Measurements from ENCODE around the gene CYP11A1. TPM values are rescaled to one million over a fixed set of nuclear protein-coding genes. Genes with fewer than 3 reads are reported as not detected.

CYP11A1 gene
- polyA plus RNA-seq, 2 of the 4 experiments (the other 2 are of a cell fraction) = 0.06 TPM; not detected in 1

DNA sequence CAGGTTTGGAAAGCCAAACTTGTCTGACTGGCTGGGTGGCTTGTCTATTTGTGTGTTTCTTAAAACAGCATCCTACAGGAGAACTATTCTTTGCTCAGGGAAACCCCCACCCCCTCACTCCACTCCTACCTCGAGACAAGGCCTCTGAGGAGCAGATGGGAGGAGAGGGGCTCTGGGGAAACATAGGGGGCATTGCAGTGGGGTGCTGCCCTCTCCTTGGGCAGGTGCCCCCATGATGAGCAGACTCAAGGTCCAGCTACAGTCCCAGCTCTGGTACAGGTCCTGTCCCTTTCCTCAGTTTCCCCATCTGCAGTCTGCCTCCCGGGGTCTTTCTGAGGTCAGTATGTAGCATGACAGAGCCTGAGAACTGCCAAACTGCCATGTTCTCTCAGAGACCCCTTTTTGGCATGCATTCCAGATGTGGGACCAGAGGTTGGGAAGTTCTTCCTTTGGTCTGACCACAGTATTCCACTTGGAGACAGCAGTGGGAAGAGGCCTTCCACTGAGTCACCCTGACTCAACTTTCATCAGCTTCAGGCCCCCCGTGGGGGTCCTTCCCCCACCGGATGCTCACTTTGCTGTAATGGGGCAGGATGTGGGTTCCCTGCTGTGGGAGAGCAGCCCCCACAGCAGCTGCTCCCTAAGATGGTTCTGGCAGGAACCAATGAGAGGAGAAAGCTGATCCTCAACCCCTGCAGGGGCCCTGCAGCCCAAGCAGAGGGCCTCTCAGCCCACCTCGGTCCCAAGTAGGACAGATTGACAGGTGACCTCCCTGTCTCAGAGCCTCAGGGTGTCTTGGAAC, 32.3 kb upstream of the CYP11A1 start:
- ChIA-PET CTCF (interaction anchor here (1.0 to 1.6 kb wide), 2 partner anchors 24 to 25 kb away, joined by 3 read pairs; no protein-coding TSS in a partner anchor), POLR2A (no interaction called here)
- no peak overlapping the region for H3K27ac ChIP-seq
- no peak for TF ChIP-seq HOXB5 (CRISPR knock-in tag; IDR thresholded peaks at IDR 0.05)
- TF ChIP-seq CHD4 (IDR thresholded peaks at IDR 0.05; ENCODE audit: borderline replicate concordance) = no peak
- no peak for TF ChIP-seq EHF (CRISPR knock-in tag; IDR thresholded peaks at IDR 0.05)
- TF ChIP-seq, protein P1, sequence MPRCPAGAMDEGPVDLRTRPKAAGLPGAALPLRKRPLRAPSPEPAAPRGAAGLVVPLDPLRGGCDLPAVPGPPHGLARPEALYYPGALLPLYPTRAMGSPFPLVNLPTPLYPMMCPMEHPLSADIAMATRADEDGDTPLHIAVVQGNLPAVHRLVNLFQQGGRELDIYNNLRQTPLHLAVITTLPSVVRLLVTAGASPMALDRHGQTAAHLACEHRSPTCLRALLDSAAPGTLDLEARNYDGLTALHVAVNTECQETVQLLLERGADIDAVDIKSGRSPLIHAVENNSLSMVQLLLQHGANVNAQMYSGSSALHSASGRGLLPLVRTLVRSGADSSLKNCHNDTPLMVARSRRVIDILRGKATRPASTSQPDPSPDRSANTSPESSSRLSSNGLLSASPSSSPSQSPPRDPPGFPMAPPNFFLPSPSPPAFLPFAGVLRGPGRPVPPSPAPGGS (IDR thresholded peaks at IDR 0.05) = no peak
- no peak for TF ChIP-seq ZFP36 (IDR thresholded peaks at IDR 0.05; ENCODE audit: borderline replicate concordance, partially characterized antibody)
- H3K4me3 ChIP-seq = no peak overlapping the region
- ATAC-seq (no peak), DNase-seq (ENCODE audit: low read depth in 1 of 2, low spot score in 1 of 2) (no peak), FAIRE-seq (no peak)
- WGBS (ENCODE audit: missing lambda C conversion rate) = 31% methylated on average over 4 of the region's 5 CpGs
- H3K9me3 ChIP-seq = no peaks in the 10 kb centered on the region
- peaks cover 22% of the 10 kb centered on the region for H3K4me1 ChIP-seq
- H3K4me2 ChIP-seq = no peak overlapping the region

DNA sequence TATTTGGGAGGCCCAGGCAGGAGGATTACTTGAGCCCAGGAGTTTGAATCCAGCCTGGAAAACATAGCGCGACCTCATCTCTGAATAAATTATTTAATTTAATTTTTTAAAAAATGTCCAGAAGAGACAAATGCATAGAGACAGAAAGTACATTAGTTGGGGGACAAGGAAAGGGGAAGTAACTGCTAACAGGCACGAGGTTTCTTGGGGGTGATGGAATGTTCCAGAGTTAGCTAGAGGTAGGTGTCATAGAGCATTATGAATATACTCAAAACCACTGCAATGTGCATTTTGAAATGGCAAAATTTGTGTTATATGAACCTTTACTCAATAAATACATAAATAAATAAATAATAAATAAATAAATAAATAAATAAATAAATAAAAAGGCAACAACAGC, 31.7 kb upstream of the CYP11A1 start:
- no peak for FAIRE-seq
- H3K4me3 ChIP-seq = no peak overlapping the region
- no peak for TF ChIP-seq PHF8 (IDR thresholded peaks at IDR 0.05; ENCODE audit: borderline replicate concordance, low read depth)
- peak; percentile 44 for TF ChIP-seq ZC3H11A (IDR thresholded peaks at IDR 0.05)
- peaks cover 22% of the 10 kb centered on the region for H3K4me1 ChIP-seq
- DNase-seq (ENCODE audit: low read depth in 1 of 2, low spot score in 1 of 2) = no peak
- 91% methylated on average over 3 of the region's 3 CpGs for WGBS (ENCODE audit: missing lambda C conversion rate)
- no peaks in the 10 kb centered on the region for H3K9me3 ChIP-seq
- ChIA-PET POLR2A (no interaction called here), CTCF (no interaction called here)
- ATAC-seq = no peak
- no peak overlapping the region for H3K27ac ChIP-seq
- H3K4me2 ChIP-seq = no peak overlapping the region

DNA sequence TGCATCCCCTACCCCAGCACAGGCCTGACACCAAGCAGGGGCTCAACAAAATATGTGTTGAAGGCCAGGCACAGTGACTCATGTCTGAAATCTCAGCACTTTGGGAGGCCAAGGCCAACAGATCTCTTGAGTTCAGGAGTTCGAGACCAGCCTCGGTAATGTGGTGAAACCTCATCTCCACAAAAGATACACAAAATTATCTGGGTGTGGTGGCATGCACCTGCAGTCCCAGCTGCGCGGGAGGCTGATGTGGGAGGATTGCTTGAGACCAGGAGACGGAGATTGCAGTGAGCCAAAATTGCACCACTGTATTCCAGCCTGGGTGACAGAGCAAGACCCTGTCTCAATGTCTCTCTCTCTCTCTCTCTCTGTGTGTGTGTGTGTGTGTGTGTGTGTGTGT, 30.7 kb upstream of the CYP11A1 start:
- 84% methylated on average over 4 of the region's 5 CpGs for WGBS (ENCODE audit: missing lambda C conversion rate)
- no peak overlapping the region for H3K4me2 ChIP-seq
- ATAC-seq (no peak), FAIRE-seq (no peak), DNase-seq (ENCODE audit: low read depth in 1 of 2, low spot score in 1 of 2) (no peak)
- peaks cover 22% of the 10 kb centered on the region for H3K4me1 ChIP-seq
- H3K4me3 ChIP-seq = no peak overlapping the region
- TF ChIP-seq ESRRA (IDR thresholded peaks at IDR 0.05; ENCODE audit: borderline replicate concordance, low read length) (no peak), HEYL (CRISPR knock-in tag; IDR thresholded peaks at IDR 0.05) (no peak), NR3C1 (IDR thresholded peaks at IDR 0.05) (no peak), BHLHE40 (IDR thresholded peaks at IDR 0.05; ENCODE audit: low read depth, low read length) (no peak), FOSB (CRISPR knock-in tag; IDR thresholded peaks at IDR 0.05) (no peak), CBX8 (IDR thresholded peaks at IDR 0.05) (no peak), ZNF302 (CRISPR knock-in tag; IDR thresholded peaks at IDR 0.05) (no peak), GATA3 (IDR thresholded peaks at IDR 0.05; ENCODE audit: borderline replicate concordance) (no peak), HOXB13 (CRISPR knock-in tag; IDR thresholded peaks at IDR 0.05; ENCODE audit: low read depth) (no peak), FOSL2 (IDR thresholded peaks at IDR 0.05) (no peak), FOSL2 (CRISPR knock-in tag; IDR thresholded peaks at IDR 0.05) (no peak)
- TF ChIP-seq, protein P2, sequence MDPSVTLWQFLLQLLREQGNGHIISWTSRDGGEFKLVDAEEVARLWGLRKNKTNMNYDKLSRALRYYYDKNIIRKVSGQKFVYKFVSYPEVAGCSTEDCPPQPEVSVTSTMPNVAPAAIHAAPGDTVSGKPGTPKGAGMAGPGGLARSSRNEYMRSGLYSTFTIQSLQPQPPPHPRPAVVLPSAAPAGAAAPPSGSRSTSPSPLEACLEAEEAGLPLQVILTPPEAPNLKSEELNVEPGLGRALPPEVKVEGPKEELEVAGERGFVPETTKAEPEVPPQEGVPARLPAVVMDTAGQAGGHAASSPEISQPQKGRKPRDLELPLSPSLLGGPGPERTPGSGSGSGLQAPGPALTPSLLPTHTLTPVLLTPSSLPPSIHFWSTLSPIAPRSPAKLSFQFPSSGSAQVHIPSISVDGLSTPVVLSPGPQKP (IDR thresholded peaks at IDR 0.05; ENCODE audit: low read depth, low read length) = no peak
- TF ChIP-seq, protein P3, sequence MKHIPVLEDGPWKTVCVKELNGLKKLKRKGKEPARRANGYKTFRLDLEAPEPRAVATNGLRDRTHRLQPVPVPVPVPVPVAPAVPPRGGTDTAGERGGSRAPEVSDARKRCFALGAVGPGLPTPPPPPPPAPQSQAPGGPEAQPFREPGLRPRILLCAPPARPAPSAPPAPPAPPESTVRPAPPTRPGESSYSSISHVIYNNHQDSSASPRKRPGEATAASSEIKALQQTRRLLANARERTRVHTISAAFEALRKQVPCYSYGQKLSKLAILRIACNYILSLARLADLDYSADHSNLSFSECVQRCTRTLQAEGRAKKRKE (CRISPR knock-in tag; IDR thresholded peaks at IDR 0.05; ENCODE audit: low read depth) = no peak
- TF ChIP-seq, protein P4, sequence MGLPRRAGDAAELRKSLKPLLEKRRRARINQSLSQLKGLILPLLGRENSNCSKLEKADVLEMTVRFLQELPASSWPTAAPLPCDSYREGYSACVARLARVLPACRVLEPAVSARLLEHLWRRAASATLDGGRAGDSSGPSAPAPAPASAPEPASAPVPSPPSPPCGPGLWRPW (IDR thresholded peaks at IDR 0.05) = no peak
- TF ChIP-seq, protein P5, sequence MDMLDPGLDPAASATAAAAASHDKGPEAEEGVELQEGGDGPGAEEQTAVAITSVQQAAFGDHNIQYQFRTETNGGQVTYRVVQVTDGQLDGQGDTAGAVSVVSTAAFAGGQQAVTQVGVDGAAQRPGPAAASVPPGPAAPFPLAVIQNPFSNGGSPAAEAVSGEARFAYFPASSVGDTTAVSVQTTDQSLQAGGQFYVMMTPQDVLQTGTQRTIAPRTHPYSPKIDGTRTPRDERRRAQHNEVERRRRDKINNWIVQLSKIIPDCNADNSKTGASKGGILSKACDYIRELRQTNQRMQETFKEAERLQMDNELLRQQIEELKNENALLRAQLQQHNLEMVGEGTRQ (IDR thresholded peaks at IDR 0.05) = no peak
- H3K9me3 ChIP-seq = no peaks in the 10 kb centered on the region
- peak overlapping the region in 1 of 2 experiments; percentile 80; a peak in 3 of 6 replicates for H3K27ac ChIP-seq
- ChIA-PET POLR2A (no interaction called here), CTCF (no interaction called here)
